CD4-positive, alpha-beta memory T cell (primary cell): ENCODE measurements around the gene IP6K1. TPM values are rescaled to one million over a fixed set of nuclear protein-coding genes. Genes with fewer than 3 reads are reported as not detected.

Source experiments
- CTCF ChIA-PET: fragments of 350-600 bp; sonication (Branson Sonifier 250); formaldehyde crosslinking; loops from one replicate; lab custom pipeline; 2021; ENCODE audit warnings: inconsistent platforms; ENCODE audit not compliant: partially characterized antibody; lab: Charles Lee
- POLR2A ChIA-PET: fragments of 350-600 bp; sonication (Branson Sonifier 250); formaldehyde crosslinking; loops from one replicate; lab custom pipeline; 2021; ENCODE audit not compliant: partially characterized antibody; lab: Charles Lee
- DNase-seq, 5 donors: peaks; one replicate each; pipeline versions ENCODE4 v3.0.0 to v3.0.0-alpha.2; 2020 to 2022; ENCODE audit warnings: mixed read lengths in 1 of 5
- H3K27ac ChIP-seq: one replicate; pipeline ENCODE4 v1.7.0; 2013; ENCODE audit warnings: low read depth, low read length
- H3K27me3 ChIP-seq: 2 replicates; pipeline ENCODE4 v1.7.0; 2013; ENCODE audit warnings: mild to moderate bottlenecking, low read length, moderate library complexity; ENCODE audit not compliant: insufficient read depth
- H3K36me3 ChIP-seq: 2 replicates; pipeline ENCODE4 v1.7.0; 2013; ENCODE audit warnings: mild to moderate bottlenecking, low read length, moderate library complexity; ENCODE audit not compliant: insufficient read depth
- H3K4me1 ChIP-seq: 2 replicates; pipeline ENCODE4 v1.7.0; 2013; ENCODE audit warnings: mild to moderate bottlenecking, low read length, moderate library complexity; ENCODE audit not compliant: insufficient read depth
- H3K4me3 ChIP-seq, 2 donors: one replicate each; pipeline ENCODE4 v1.7.0; 2013; ENCODE audit warnings: low read length in 2 of 2, mild to moderate bottlenecking in 1 of 2
- H3K9me3 ChIP-seq, 2 donors: one replicate each; pipeline ENCODE4 v1.7.0; 2013; ENCODE audit warnings: low read length in 2 of 2, control low read depth in 1 of 2; ENCODE audit not compliant: control insufficient read depth in 1 of 2
- H3K27ac Mint-ChIP-seq, 7 donors: one replicate each; pipeline ENCODE4 v1.8.0; 2020 to 2021; ENCODE audit warnings: mixed read lengths in 7 of 7, mild to moderate bottlenecking in 6 of 7, inconsistent platforms in 3 of 7, moderate library complexity in 3 of 7
- H3K27me3 Mint-ChIP-seq, 2 donors: one replicate each; pipeline ENCODE4 v1.8.0; 2020 to 2021; ENCODE audit warnings: mixed read lengths in 2 of 2
- H3K36me3 Mint-ChIP-seq, 2 donors: one replicate each; pipeline ENCODE4 v1.8.0; 2020 to 2021; ENCODE audit warnings: mixed read lengths in 2 of 2, inconsistent platforms in 1 of 2, mild to moderate bottlenecking in 1 of 2
- H3K4me1 Mint-ChIP-seq, 4 donors: one replicate each; pipeline ENCODE4 v1.8.0; 2020 to 2021; ENCODE audit warnings: mixed read lengths in 4 of 4, mild to moderate bottlenecking in 1 of 4
- H3K4me3 Mint-ChIP-seq, 8 donors: one replicate each; pipeline ENCODE4 v1.8.0; 2020 to 2021; ENCODE audit warnings: mixed read lengths in 8 of 8, mild to moderate bottlenecking in 7 of 8, moderate library complexity in 6 of 8, inconsistent platforms in 3 of 8
- H3K9me3 Mint-ChIP-seq, 8 donors: one replicate each; pipeline ENCODE4 v1.8.0; 2020 to 2021; ENCODE audit warnings: mixed read lengths in 8 of 8, mild to moderate bottlenecking in 5 of 8, inconsistent platforms in 3 of 8, moderate library complexity in 1 of 8
- intact Hi-C: fragments of 100-400 bp; cut with micrococcal nuclease; formaldehyde crosslinking; loops from one replicate; pipeline ENCODE4 v1.15.1; 2023
- polyA plus RNA-seq, 2 donors: library from polyadenylated mRNA; unstranded; fragments of 300-500 nt; fragmentation: Illumina TruSeq; gene quantifications; one replicate each; pipeline ENCODE4 v1.2.3, GENCODE V29; 2021
- total RNA-seq, 2 experiments: library from RNA; stranded (reverse); gene quantifications; one replicate each; pipeline ENCODE4 v1.2.3, GENCODE V29; 2021

Gene IP6K1
- total and polyA plus RNA-seq, 4 experiments from 2014 or later, result 19.4 to 60.0 (median 44.4) TPM

DNA sequence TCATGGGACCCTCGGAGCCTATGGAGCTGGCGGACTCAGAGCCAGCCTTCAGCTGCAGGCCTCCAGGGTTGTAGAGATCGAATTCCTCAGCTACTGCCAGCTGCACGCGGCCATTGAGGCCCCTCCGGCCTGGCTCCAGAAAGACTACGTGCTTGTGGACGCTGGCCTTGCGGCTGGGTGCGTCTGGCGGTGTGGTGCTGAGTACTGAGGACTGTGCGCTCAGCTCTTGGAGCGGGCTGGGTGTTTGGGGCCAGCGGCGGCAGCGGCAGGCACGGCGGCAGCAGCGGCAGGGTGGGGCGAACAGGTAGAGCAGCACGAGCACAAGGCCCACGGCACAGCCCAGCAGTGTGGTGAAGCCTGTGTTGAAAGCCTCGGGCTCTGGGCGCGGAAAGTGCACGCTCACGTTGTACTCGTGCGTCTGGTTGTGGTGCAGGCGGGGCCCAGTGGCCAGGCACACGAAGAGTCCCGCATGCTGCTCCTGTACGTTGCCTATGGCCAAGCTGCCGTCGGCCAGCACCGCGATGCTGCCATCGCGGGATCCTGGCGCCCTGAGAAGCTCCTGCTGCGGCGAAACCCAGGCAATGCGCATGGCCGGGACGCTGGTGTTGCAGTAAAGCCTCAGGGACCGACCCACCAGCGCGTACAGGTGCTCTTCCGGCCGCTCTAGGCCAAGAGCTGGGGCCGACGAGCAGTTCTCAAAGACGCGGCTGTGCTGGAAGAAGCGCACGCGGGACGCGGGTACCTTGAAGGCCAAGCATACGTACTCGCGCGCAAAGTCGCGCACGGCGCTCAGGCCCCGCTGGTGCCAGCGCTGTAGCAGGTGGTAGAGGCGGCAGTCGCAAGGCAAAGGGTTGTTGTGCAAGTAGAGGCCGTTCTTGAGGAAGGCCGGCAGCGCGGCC, 68.1 kb downstream of the IP6K1 start:
- peaks cover 0 to 31% of the 10 kb centered on the region in 2 donors for H3K36me3 Mint-ChIP-seq
- DNase-seq, result no peak
- peaks cover 15% of the 10 kb centered on the region for H3K36me3 ChIP-seq
- H3K4me3 Mint-ChIP-seq, result peak overlapping the region; percentile 90 to 97 (median 92)
- H3K4me3 ChIP-seq, result peak overlapping the region in 1 of 2 donors; percentile 74
- H3K27ac ChIP-seq, result no peak overlapping the region
- H3K9me3 Mint-ChIP-seq, result peaks cover 0 to 2% (median 0%) of the 10 kb centered on the region in 8 donors
- POLR2A ChIA-PET, result interaction anchor here (0.6 to 3.0 kb wide), 11 partner anchors 12 to 303 kb away, joined by 3 to 24 read pairs (median 4); partner anchors contain the start of genes INKA1, IP6K1, TRAIP and UBA7
- intact Hi-C loops, result loop anchor here (2.0 kb wide), 2 partner anchors 29 to 85 kb away; partner anchors contain the start of genes INKA1, MST1 and RNF123
- peaks cover 12 to 41% (median 23%) of the 10 kb centered on the region in 4 donors for H3K4me1 Mint-ChIP-seq
- no peaks in the 10 kb centered on the region for H3K27me3 Mint-ChIP-seq
- peaks cover 28% of the 10 kb centered on the region for H3K4me1 ChIP-seq
- H3K27ac Mint-ChIP-seq, result peak overlapping the region in 4 of 7 donors; percentile 65 to 93 (median 78)
- H3K9me3 ChIP-seq, result no peaks in the 10 kb centered on the region
- CTCF ChIA-PET, result interaction anchor here (1.1 to 2.7 kb wide), 4 partner anchors 11 to 179 kb away, joined by 3 to 9 read pairs (median 4); no protein-coding TSS in a partner anchor
- no peaks in the 10 kb centered on the region for H3K27me3 ChIP-seq

DNA sequence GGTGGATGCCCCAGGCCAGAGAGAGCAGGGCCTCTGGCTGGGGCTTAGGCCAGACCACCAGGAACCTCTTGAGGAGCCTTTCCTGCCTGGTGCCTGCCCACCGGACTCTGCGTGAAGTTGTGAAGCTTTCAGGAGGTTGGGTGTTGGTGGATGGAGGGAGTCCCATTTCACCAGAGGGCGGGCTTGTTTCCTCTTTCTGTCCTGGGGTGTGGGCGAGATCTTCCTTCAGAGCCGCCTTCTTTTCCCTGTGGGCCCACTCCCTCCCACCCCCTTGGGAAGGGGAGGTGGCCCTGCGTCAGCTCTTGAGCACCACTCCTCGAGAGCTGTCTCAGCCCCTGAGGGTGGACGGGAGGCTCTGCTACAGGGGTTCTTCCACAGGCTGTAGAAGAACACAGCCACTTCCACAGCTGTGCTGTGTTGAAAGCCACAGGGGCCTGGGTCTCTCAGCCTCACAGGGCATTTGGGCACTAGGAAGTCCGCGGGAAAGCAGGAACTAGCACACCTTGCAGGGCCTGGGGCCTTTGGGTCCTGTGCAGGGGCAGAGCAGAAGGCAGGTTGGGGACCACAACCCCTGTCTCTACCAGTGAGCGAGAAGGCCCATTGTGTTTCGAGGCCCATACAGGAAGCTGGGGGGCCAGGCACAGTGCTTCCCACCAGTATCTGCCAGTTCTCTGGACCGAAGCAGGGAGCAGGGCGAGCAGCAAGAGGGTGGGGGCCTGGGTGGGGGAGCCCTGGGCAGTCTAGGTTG, 69.0 kb downstream of the IP6K1 start:
- DNase-seq, result peak in 1 of 5 donors; percentile 24
- Histone ChIP-seq H3K9me3 (no peaks in the 10 kb centered on the region), H3K36me3 (peaks cover 12% of the 10 kb centered on the region), H3K4me1 (peaks cover 26% of the 10 kb centered on the region), H3K27me3 (no peaks in the 10 kb centered on the region), H3K27ac (no peak overlapping the region), H3K4me3 (no peak overlapping the region)
- CTCF ChIA-PET, result interaction anchor here (2.7 kb wide), 1 partner anchor 13 kb away, joined by 9 read pairs; no protein-coding TSS in a partner anchor
- Mint-ChIP-seq H3K36me3 (peaks cover 0 to 25% of the 10 kb centered on the region in 2 donors), H3K27me3 (no peaks in the 10 kb centered on the region), H3K4me3 (peak overlapping the region in 4 of 8 donors; percentile 21 to 46 (median 26)), H3K27ac (no peak overlapping the region), H3K9me3 (no peaks in the 10 kb centered on the region), H3K4me1 (peaks cover 8 to 33% (median 22%) of the 10 kb centered on the region in 4 donors)
- intact Hi-C loops, result no loop called here
- POLR2A ChIA-PET, result interaction anchor here (0.6 to 1.0 kb wide), 2 partner anchors 11 to 122 kb away, joined by 3 read pairs; no protein-coding TSS in a partner anchor

DNA sequence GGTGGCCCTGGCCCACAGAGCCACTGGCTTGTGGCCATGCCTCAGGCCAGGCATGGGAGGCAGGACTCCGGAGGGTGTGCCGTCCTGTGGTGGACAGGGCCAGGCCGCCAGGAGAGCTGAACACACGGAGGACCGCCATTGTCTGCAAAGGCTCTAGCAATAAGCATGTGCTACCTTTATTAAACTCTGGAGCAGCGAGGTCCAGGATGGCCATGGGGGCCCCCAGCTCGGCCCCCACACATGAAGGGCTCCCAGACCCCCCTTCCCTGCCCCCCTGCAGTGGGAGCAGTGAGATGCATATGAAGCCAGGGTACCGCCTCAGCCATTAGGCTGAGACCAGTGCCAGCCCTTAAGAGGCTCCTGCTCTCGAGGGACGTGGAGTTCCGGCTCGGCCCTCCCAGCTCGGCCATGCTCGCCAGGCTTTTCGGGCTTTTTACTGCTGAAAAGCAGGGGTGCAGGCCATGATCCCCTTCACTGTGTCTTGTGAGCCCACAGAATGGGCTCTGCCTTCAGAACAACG, 69.6 kb downstream of the IP6K1 start:
- peak in 1 of 5 donors; percentile 21 for DNase-seq
- H3K9me3 Mint-ChIP-seq, result no peaks in the 10 kb centered on the region
- peaks cover 8 to 32% (median 22%) of the 10 kb centered on the region in 4 donors for H3K4me1 Mint-ChIP-seq
- no peaks in the 10 kb centered on the region for H3K27me3 ChIP-seq
- no peak overlapping the region for H3K27ac Mint-ChIP-seq
- POLR2A ChIA-PET, result no interaction called here
- intact Hi-C loops, result no loop called here
- no peaks in the 10 kb centered on the region for H3K9me3 ChIP-seq
- CTCF ChIA-PET, result no interaction called here
- no peak overlapping the region for H3K4me3 ChIP-seq
- peaks cover 0 to 21% of the 10 kb centered on the region in 2 donors for H3K36me3 Mint-ChIP-seq
- no peak overlapping the region for H3K27ac ChIP-seq
- peaks cover 25% of the 10 kb centered on the region for H3K4me1 ChIP-seq
- H3K27me3 Mint-ChIP-seq, result no peaks in the 10 kb centered on the region
- no peak overlapping the region for H3K4me3 Mint-ChIP-seq
- H3K36me3 ChIP-seq, result peaks cover 6% of the 10 kb centered on the region

DNA sequence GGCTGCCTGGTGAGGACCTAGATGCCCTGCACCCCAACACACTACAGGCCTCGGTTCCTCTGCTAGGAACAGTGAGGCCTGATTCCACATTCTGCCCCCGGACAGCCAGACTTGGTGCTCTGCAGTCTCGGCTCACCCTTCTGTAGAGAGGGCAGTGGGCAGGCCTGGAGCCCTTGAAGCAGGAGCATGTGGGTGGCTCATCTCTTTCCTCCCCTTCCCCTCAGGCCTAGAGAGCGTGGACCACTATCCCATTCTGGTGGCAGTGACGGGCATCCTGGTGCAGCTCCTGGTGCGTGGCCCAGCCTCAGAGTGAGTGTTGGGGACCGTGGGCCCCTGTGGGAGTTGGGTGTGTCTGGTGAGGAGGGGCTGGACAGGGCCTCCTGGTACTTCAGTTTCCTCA, 70.2 kb downstream of the IP6K1 start:
- Histone ChIP-seq H3K9me3 (no peaks in the 10 kb centered on the region), H3K4me3 (no peak overlapping the region), H3K4me1 (peaks cover 25% of the 10 kb centered on the region), H3K27me3 (no peaks in the 10 kb centered on the region), H3K27ac (no peak overlapping the region), H3K36me3 (peaks cover under 1% of the 10 kb centered on the region)
- DNase-seq, result peak in 1 of 5 donors; percentile 2
- intact Hi-C loops, result no loop called here
- Mint-ChIP-seq H3K4me3 (peak overlapping the region in 2 of 8 donors; percentile 20 to 30), H3K27ac (no peak overlapping the region), H3K27me3 (no peaks in the 10 kb centered on the region), H3K4me1 (peaks cover 8 to 34% (median 22%) of the 10 kb centered on the region in 4 donors), H3K36me3 (peaks cover 0 to 22% of the 10 kb centered on the region in 2 donors), H3K9me3 (no peaks in the 10 kb centered on the region)
- POLR2A ChIA-PET, result interaction anchor here (0.6 kb wide), 1 partner anchor 1093 kb away, joined by 3 read pairs; no protein-coding TSS in a partner anchor
- CTCF ChIA-PET, result no interaction called here

DNA sequence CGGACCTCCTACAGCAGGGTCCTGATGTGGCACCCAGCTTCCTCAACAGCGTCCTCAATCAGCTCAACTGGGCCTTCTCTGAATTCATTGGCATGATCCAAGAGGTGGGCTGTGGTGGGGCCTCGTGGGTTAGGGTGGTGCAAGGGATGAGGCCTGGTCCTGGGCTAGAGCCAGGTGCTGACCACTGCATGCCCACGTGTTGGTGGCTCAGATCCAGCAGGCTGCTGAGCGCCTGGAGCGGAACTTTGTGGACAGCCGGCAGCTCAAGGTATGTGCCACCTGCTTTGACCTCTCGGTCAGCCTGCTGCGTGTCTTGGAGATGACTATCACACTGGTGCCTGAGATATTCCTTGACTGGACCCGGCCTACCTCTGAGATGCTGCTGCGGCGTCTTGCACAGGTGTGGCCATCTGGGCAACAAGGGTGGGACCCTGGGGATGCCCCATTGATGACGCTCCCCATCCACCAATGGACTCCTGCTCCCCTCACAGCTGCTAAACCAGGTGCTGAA, 70.7 kb downstream of the IP6K1 start:
- Mint-ChIP-seq H3K9me3 (no peaks in the 10 kb centered on the region), H3K4me1 (peaks cover 8 to 34% (median 18%) of the 10 kb centered on the region in 4 donors), H3K27me3 (no peaks in the 10 kb centered on the region), H3K27ac (no peak overlapping the region), H3K4me3 (peak overlapping the region in 1 of 8 donors; percentile 30), H3K36me3 (peaks cover 0 to 18% of the 10 kb centered on the region in 2 donors)
- peaks cover 25% of the 10 kb centered on the region for H3K4me1 ChIP-seq
- CTCF ChIA-PET, result interaction anchor here (0.7 kb wide), 1 partner anchor 176 kb away, joined by 3 read pairs; no protein-coding TSS in a partner anchor
- H3K9me3 ChIP-seq, result no peaks in the 10 kb centered on the region
- no peaks in the 10 kb centered on the region for H3K27me3 ChIP-seq
- H3K27ac ChIP-seq, result no peak overlapping the region
- peak in 1 of 5 donors; percentile 15 for DNase-seq
- no peaks in the 10 kb centered on the region for H3K36me3 ChIP-seq
- H3K4me3 ChIP-seq, result no peak overlapping the region
- POLR2A ChIA-PET, result interaction anchor here (0.6 kb wide), 2 partner anchors 16 to 1093 kb away, joined by 3 read pairs; no protein-coding TSS in a partner anchor
- intact Hi-C loops, result no loop called here

DNA sequence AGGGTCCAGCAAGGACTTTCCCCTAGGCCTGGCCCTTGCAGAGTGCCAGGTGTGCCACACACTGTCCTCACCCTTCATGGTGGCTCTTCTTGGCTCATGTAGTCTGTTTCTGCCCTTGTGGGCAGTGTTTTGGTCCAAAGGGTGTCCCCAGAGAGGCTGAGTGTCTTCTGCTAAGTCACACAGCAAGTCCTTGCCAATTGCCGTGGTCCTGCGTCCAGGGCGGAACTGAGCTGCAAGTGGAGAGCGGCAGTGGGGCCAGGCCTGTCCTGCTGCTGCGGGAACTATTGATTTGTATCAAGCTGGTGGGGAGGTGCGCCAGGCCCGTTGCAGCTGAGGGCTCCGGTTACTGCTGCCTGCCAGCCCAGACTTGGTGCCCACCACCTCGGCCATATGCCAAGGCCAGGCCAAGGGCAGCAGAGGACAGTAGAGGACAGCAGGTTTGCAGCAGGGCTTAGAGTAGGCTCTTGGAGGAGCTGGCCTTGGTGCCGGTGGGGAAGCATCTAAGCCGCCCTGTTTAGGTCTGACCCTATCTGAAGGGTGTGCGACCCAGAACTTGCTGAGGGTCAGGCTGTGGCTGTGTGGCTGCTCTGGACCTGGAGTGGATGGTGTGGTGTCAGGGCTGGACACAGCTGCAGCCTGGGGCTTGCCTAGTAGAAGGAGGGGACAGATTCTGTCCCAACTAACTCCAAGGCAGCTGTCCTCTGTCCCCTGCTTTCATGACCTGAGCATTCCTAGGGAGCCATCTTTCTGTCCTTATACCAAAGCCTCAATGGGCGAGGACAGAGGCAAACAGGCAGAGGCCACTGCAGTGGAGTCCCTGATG, 71.4 kb downstream of the IP6K1 start:
- H3K4me3 Mint-ChIP-seq, result peak overlapping the region in 1 of 8 donors; percentile 15
- H3K27me3 Mint-ChIP-seq, result no peaks in the 10 kb centered on the region
- no peak overlapping the region for H3K27ac Mint-ChIP-seq
- peaks cover 0 to 15% of the 10 kb centered on the region in 2 donors for H3K36me3 Mint-ChIP-seq
- Histone ChIP-seq H3K4me3 (no peak overlapping the region), H3K36me3 (no peaks in the 10 kb centered on the region), H3K4me1 (peaks cover 22% of the 10 kb centered on the region), H3K9me3 (no peaks in the 10 kb centered on the region), H3K27ac (no peak overlapping the region), H3K27me3 (no peaks in the 10 kb centered on the region)
- CTCF ChIA-PET, result interaction anchor here (0.7 kb wide), 1 partner anchor 175 kb away, joined by 3 read pairs; no protein-coding TSS in a partner anchor
- H3K4me1 Mint-ChIP-seq, result peaks cover 8 to 34% (median 15%) of the 10 kb centered on the region in 4 donors
- POLR2A ChIA-PET, result interaction anchor here (0.6 kb wide), 1 partner anchor 17 kb away, joined by 3 read pairs; no protein-coding TSS in a partner anchor
- H3K9me3 Mint-ChIP-seq, result no peaks in the 10 kb centered on the region
- DNase-seq, result peak in 1 of 5 donors; percentile 31
- intact Hi-C loops, result no loop called here
